Activated T-cell treated with anti-CD3 and anti-CD28 coated beads, Interleukin-2, amount 50 U/mL, for 48 hours (primary cell): ENCODE results near the gene XAF1.
"Not testable (repeated sequence)": the region's sequence is repeated elsewhere in the genome, so short reads cannot be mapped to it uniquely, and the experiment has no call there.

Source experiments
- DNase-seq, 2 experiments: peaks; one replicate each; pipeline ENCODE4 v3.0.0-alpha.2; 2020

Gene XAF1

GRCh38 chr17:6755731-6756184, at the start of gene XAF1:
Gene XAF1 (plus strand): TSS chr17:6756046. CDS start chr17:6756079, 33 bp downstream.
- peak; percentile 55 to 58 for DNase-seq

- no peak for DNase-seq
Observed at GRCh38 chr17:6706499-6706898, 49.3 kb upstream of the XAF1 start.

GRCh38 chr17:6706996-6707395, 48.9 kb upstream of the XAF1 start:
- no peak for DNase-seq

GRCh38 chr17:6708357-6708961, 47.4 kb upstream of the XAF1 start:
- no peak for DNase-seq

GRCh38 chr17:6710317-6710716, 45.5 kb upstream of the XAF1 start:
- DNase-seq, result no peak

- DNase-seq, result no peak
Observed at GRCh38 chr17:6711081-6711674, 44.7 kb upstream of the XAF1 start.

GRCh38 chr17:6711681-6712057, 44.2 kb upstream of the XAF1 start:
- DNase-seq, result no peak

- no peak for DNase-seq
Observed at GRCh38 chr17:6712058-6712853, 43.6 kb upstream of the XAF1 start.

GRCh38 chr17:6712854-6713129, 43.1 kb upstream of the XAF1 start:
- no peak for DNase-seq

- peak; percentile 37 to 45 for DNase-seq
Observed at GRCh38 chr17:6713130-6713917, 42.5 kb upstream of the XAF1 start, which contains the start of gene SLC13A5. Gene SLC13A5 (minus strand): TSS chr17:6713369. CDS start chr17:6713333, 36 bp downstream.

GRCh38 chr17:6713918-6714271, 42.0 kb upstream of the XAF1 start:
- DNase-seq, result no peak

- no peak for DNase-seq
Observed at GRCh38 chr17:6714315-6714874, 41.5 kb upstream of the XAF1 start.

- no peak for DNase-seq
Observed at GRCh38 chr17:6716736-6717135, 39.1 kb upstream of the XAF1 start.

- no peak for DNase-seq
Observed at GRCh38 chr17:6721744-6722143, 34.1 kb upstream of the XAF1 start.

GRCh38 chr17:6724009-6724408, 31.8 kb upstream of the XAF1 start:
- DNase-seq, result no peak

- no peak for DNase-seq
Observed at GRCh38 chr17:6729531-6729930, 26.3 kb upstream of the XAF1 start.

GRCh38 chr17:6746665-6747064, 9.2 kb upstream of the XAF1 start:
- DNase-seq, result not testable (repeated sequence)

- no peak for DNase-seq
Observed at GRCh38 chr17:6748617-6749016, 7.2 kb upstream of the XAF1 start.

- no peak for DNase-seq
Observed at GRCh38 chr17:6749519-6749918, 6.3 kb upstream of the XAF1 start.

GRCh38 chr17:6752068-6752909, 3.6 kb upstream of the XAF1 start:
- no peak for DNase-seq

GRCh38 chr17:6753006-6753445, 2.8 kb upstream of the XAF1 start:
- DNase-seq, result peak; percentile 37 to 43

- no peak for DNase-seq
Observed at GRCh38 chr17:6753546-6753945, 2.3 kb upstream of the XAF1 start.
